ENCODE data around the gene KLHL20.
"Not testable (repeated sequence)": the region's sequence is repeated elsewhere in the genome, so short reads cannot be mapped to it uniquely, and the experiment has no call there.

Gene KLHL20

DNA sequence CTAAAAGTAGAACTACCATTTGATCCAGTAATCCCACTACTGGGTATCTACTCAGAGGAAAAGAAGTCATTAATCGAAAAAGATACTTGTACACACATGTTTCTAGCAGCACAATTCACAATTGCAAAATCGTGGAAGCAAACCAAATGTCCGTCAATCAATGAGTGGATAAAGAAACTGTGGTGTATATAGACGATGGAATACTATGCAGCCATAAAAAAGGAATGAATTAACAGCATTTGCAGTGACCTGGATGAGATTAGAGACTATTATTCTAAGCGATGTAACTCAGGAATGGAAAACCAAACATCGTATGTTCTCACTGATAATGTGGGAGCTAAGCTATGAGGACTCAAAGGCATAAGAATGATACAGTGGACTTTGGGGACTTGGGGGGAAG is 49.5 kb downstream of the KLHL20 start:
- H3K4me3 Mint-ChIP-seq; H3K27me3 Mint-ChIP-seq; H3K9me3 Mint-ChIP-seq; ATAC-seq (replicated peaks); H3K27ac Mint-ChIP-seq; DNase-seq: not testable (repeated sequence)
- H3K36me3 Mint-ChIP-seq (ENCODE audit: insufficient read depth) = peaks cover 22% of the 10 kb centered on the region
- peaks cover 2 to 11% of the 10 kb centered on the region in 2 donors for H3K4me1 Mint-ChIP-seq (ENCODE audit: low read depth in 2 of 2)

DNA sequence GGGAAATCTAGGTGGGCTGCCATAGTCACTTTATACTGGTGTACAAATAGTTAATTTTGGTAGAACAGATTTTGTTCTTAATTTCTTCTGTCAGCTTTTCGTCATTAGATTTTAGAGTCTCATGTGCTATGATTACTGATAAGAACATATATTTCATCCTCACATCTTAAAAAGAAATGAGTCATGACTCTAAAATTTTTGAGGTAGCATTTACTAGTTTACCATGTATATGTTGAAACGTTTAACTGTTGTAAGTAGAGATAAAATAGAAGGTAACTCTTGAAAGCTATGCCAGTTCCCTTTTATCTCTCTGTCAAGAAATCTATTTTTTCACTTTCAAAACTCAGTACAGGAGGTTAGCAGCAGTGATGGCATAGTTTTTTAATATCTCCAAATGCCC is 53.4 kb downstream of the KLHL20 start:
- Mint-ChIP-seq H3K27ac (peak overlapping the region in 1 of 2 donors; percentile 13), H3K36me3 (ENCODE audit: insufficient read depth) (peaks cover 12% of the 10 kb centered on the region)
- no peak for ATAC-seq (replicated peaks)

DNA sequence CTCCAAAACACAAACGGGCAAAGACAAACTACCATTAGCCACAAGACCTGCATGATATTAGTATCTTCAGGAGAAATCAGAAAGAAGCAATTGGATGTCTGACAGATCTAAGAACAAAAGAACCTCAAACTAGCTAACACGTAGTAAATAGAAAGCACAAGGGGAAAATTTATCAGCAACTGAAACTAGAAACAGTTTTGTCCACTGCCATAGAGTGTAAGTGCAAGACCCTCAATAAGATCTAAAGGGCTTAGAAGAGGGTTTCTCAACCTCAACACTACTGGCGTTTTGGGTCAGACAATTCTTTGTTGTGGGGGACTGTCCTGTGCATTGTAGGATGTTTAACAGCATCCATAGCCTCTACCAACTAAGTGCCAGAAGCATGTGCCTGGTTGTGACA is 54.0 kb downstream of the KLHL20 start:
- Mint-ChIP-seq H3K9me3 (no peaks in the 10 kb centered on the region), H3K4me1 (ENCODE audit: low read depth in 2 of 2) (peaks cover 6 to 13% of the 10 kb centered on the region in 2 donors), H3K27ac (peak overlapping the region; percentile 12 to 80), H3K27me3 (no peaks in the 10 kb centered on the region), H3K4me3 (no peak overlapping the region), H3K36me3 (ENCODE audit: insufficient read depth) (peaks cover 12% of the 10 kb centered on the region)
- DNase-seq = no peak
- ATAC-seq (replicated peaks) = no peak

More for the DNA sequence above, 53.4 kb downstream of the KLHL20 start:
- Mint-ChIP-seq H3K27me3 (no peaks in the 10 kb centered on the region), H3K4me3 (no peak overlapping the region), H3K4me1 (ENCODE audit: low read depth in 2 of 2) (peaks cover 6 to 13% of the 10 kb centered on the region in 2 donors), H3K9me3 (no peaks in the 10 kb centered on the region)
- no peak for DNase-seq

DNA sequence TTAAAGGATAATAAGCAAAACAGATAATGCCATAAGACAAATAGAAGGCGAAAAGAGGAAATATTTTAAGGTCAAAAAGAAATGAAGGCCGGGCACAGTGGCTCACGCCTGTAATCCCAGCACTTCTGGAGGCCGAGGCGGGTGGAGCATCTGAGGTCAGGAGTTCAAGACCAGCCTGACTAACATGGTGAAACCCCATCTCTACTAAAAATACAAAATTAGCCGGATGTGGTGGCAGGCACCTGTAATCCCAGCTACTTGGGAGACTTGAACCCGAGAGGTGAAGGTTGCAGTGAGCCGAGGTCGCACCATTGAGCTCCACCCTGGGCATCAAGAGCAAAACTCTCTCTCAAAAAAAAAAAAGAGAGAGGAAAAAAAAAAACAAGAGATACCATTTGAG is 55.5 kb downstream of the KLHL20 start:
- DNase-seq; H3K27me3 Mint-ChIP-seq; H3K4me3 Mint-ChIP-seq; H3K9me3 Mint-ChIP-seq; ATAC-seq (replicated peaks): not testable (repeated sequence)
- Mint-ChIP-seq H3K36me3 (ENCODE audit: insufficient read depth) (peaks cover 16% of the 10 kb centered on the region), H3K4me1 (ENCODE audit: low read depth in 2 of 2) (peaks cover 6 to 16% of the 10 kb centered on the region in 2 donors), H3K27ac (peak overlapping the region; percentile 65 to 80)

DNA sequence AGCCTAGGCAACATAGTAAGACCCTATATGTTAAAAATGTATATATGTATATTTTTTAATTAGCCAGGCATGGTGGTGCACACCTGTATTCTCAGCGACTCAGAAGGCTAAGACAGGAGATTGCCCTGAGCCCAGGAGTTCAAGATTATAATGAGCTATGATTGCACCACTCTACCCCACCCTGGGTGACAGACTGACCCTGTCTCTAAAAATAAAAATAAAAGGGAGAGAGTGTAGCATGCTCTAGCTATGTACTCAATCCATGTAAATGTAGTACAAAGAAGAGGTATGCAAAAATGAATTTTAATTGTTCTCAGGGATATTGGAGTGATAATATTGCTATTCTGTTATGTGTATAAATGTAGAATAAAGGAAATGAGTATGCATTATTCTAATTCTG is 56.8 kb downstream of the KLHL20 start:
- Mint-ChIP-seq H3K4me3 (no peak overlapping the region), H3K4me1 (ENCODE audit: low read depth in 2 of 2) (peaks cover 6 to 16% of the 10 kb centered on the region in 2 donors), H3K36me3 (ENCODE audit: insufficient read depth) (peaks cover 16% of the 10 kb centered on the region), H3K27me3 (no peaks in the 10 kb centered on the region), H3K9me3 (no peaks in the 10 kb centered on the region), H3K27ac (peak overlapping the region; percentile 11 to 59)
- DNase-seq (no peak), ATAC-seq (replicated peaks) (no peak)

DNA sequence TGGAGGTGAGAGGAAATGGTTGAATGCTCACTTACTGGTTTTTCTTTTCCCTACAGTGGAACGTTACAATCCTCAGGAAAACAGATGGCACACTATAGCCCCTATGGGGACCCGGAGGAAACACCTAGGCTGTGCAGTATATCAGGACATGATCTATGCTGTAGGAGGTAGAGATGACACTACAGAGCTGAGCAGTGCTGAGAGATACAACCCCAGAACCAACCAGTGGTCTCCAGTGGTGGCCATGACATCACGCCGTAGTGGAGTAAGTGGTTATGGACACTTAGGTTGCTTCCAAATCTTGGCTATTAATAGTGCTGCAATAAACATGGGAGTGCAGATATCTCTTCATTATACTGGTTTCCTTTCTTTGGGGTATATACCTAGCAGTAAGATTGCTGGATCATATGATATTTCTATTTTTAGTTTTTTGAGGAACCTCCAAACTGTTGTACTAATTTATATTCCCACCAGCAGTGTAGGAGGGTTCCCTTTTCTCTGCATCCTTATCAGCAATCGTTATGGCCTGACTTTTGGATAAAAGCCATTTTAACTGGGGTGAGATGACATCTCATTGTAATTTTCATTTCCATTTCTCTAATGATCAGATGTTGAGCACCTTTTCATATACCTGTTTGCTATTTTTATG is 60.9 kb downstream of the KLHL20 start:
- H3K27ac Mint-ChIP-seq = peak overlapping the region; percentile 54 to 84
- no peaks in the 10 kb centered on the region for H3K9me3 Mint-ChIP-seq
- H3K4me1 Mint-ChIP-seq (ENCODE audit: low read depth in 2 of 2) = peaks cover 2 to 11% of the 10 kb centered on the region in 2 donors
- ATAC-seq (replicated peaks) (no peak), DNase-seq (no peak)
- no peaks in the 10 kb centered on the region for H3K27me3 Mint-ChIP-seq
- no peak overlapping the region for H3K4me3 Mint-ChIP-seq
- peaks cover 38% of the 10 kb centered on the region for H3K36me3 Mint-ChIP-seq (ENCODE audit: insufficient read depth)

DNA sequence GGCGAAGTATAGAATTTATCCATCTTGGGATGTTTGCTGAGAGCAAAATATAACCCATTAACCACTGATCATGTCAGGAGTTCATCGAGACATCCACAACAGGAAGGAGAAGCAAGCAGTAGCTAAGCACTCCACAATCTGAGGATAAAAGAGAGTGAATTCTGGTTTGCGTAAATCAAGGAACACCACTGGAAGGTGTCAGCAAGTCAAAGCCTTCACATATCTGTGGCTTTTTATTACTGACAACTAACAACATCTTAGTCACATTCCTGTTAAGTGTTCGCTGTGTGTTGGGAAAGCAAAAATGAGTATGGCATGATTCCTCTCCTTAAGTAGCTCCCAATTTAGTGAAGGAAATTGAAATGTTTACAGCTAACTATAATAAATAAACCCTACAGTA is 65.2 kb downstream of the KLHL20 start:
- peaks cover 71% of the 10 kb centered on the region for H3K36me3 Mint-ChIP-seq (ENCODE audit: insufficient read depth)

DNA sequence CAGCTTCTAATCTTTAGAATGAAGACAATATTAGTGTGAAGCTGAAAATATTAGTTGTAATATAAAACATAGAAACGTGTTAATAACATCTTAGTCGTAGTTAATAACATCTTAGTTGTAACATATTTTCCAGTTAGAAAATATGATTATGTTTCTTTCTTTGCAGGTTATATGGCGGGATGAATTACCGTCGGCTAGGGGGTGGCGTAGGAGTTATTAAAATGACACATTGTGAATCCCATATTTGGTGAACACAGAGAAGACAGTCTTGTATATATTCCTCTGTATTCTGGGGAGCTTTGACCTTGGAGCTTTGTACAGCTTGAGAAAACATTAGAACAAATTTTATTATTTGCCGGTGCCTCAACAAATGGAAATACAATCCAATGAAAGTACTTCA is 70.2 kb downstream of the KLHL20 start:
- H3K36me3 Mint-ChIP-seq (ENCODE audit: insufficient read depth) = peaks cover 63% of the 10 kb centered on the region
- peak overlapping the region in 1 of 2 donors; percentile 29 for H3K27ac Mint-ChIP-seq
- H3K9me3 Mint-ChIP-seq = no peaks in the 10 kb centered on the region

More for the DNA sequence above, 65.2 kb downstream of the KLHL20 start:
- Mint-ChIP-seq H3K27ac (no peak overlapping the region), H3K4me1 (ENCODE audit: low read depth in 2 of 2) (peaks cover 2 to 11% of the 10 kb centered on the region in 2 donors), H3K4me3 (no peak overlapping the region), H3K9me3 (no peaks in the 10 kb centered on the region), H3K27me3 (no peaks in the 10 kb centered on the region)
- ATAC-seq (replicated peaks) = no peak
- no peak for DNase-seq

DNA sequence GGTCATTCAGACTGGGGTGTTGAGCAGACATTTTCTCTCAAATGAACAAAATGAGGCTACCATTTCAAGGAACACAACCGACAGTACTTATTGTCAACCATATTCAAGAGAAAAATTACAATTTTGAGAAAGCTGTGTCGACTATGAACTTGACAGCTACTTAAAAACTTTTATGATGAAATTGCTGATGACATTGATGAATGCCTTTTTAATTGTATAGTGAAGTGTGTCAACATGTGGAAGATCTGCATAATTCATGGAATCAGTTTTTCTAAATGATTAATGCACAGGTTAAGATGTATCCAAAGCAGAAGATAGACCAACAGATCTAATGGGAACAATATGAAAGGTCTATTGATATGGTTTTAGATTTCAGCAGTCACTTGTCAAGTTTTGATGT is 75.1 kb downstream of the KLHL20 start:
- Mint-ChIP-seq H3K9me3 (no peaks in the 10 kb centered on the region), H3K27me3 (no peaks in the 10 kb centered on the region), H3K4me1 (ENCODE audit: low read depth in 2 of 2) (no peaks in the 10 kb centered on the region), H3K36me3 (ENCODE audit: insufficient read depth) (peaks cover 32% of the 10 kb centered on the region), H3K27ac (peak overlapping the region in 1 of 2 donors; percentile 49), H3K4me3 (no peak overlapping the region)
- DNase-seq = no peak
- ATAC-seq (replicated peaks) = no peak

More for the DNA sequence above, 70.2 kb downstream of the KLHL20 start:
- Mint-ChIP-seq H3K4me1 (ENCODE audit: low read depth in 2 of 2) (no peaks in the 10 kb centered on the region), H3K4me3 (no peak overlapping the region), H3K27me3 (no peaks in the 10 kb centered on the region)
- ATAC-seq (replicated peaks) = no peak
- no peak for DNase-seq

DNA sequence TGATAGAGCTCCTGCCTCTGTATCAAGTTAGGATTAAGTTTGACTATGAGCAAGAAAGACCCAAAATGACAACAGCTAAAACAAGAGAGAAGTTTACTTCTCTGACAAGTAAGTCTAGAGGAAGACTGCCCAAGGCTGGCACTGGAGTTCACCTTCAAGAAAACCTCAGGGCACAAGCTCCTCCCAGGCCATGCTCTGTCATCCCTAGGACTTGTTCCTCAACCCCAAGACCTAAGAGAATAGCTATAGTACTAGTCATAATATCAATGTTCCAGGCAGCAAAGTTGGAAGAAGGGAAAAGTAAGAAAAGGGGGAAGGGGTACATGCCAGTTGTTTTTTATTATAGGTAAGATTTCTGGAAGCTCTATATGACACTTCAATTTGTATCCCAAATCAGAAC is 83.3 kb downstream of the KLHL20 start:
- no peak for DNase-seq
- peak overlapping the region in 1 of 2 donors; percentile 54 for H3K27ac Mint-ChIP-seq
- no peaks in the 10 kb centered on the region for H3K4me1 Mint-ChIP-seq (ENCODE audit: low read depth in 2 of 2)
- ATAC-seq (replicated peaks) = no peak
- H3K36me3 Mint-ChIP-seq (ENCODE audit: insufficient read depth) = peaks cover 11% of the 10 kb centered on the region
- no peak overlapping the region for H3K4me3 Mint-ChIP-seq
- no peaks in the 10 kb centered on the region for H3K27me3 Mint-ChIP-seq
- H3K9me3 Mint-ChIP-seq = no peaks in the 10 kb centered on the region

DNA sequence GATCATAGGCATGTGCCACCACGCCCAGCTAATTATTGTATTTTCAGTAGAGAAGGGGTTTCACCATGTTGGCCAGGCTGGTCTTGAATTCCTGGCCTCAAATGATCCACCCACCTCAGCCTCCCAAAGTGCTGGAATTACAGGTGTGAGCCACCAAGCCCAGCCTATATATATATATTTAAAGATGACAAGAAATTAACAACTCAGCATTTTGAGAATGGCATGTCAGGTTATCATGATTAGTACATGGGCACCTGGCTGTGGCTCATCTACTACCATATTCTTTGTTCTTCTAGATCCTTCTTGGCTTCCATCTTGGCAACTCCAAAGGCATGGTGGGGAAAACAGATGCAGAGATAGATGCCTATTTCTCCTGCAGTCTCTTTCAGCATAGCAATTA is 85.2 kb downstream of the KLHL20 start:
- ATAC-seq (replicated peaks); H3K9me3 Mint-ChIP-seq; H3K4me1 Mint-ChIP-seq (ENCODE audit: low read depth in 2 of 2); H3K4me3 Mint-ChIP-seq; H3K27me3 Mint-ChIP-seq; DNase-seq: not testable (repeated sequence)
- Mint-ChIP-seq H3K36me3 (ENCODE audit: insufficient read depth) (peaks cover 11% of the 10 kb centered on the region), H3K27ac (peak overlapping the region in 1 of 2 donors; percentile 55)

DNA sequence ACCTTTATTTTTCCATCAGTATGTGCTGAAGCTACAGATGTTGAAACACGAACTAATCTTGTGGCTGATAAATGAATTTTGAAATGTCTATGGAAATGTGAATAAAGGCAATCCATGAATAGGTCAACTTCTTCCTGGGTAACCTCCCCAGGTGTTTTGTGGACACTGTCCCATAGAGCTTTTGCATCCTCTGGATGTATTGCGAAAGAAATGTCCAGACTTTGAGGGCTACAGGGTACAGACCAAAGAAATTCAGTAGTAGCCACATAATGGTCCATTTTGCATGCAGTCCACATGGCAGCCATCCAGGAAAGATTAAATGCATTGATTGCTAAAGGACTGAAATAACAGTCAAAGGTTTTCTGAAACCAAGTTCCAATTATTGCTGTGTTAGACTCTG is 88.2 kb downstream of the KLHL20 start:
- Mint-ChIP-seq H3K4me1 (ENCODE audit: low read depth in 2 of 2) (no peaks in the 10 kb centered on the region), H3K4me3 (no peak overlapping the region), H3K27me3 (no peaks in the 10 kb centered on the region), H3K36me3 (ENCODE audit: insufficient read depth) (peaks cover 20% of the 10 kb centered on the region), H3K9me3 (no peaks in the 10 kb centered on the region), H3K27ac (no peak overlapping the region)
- DNase-seq (no peak), ATAC-seq (replicated peaks) (no peak)

DNA sequence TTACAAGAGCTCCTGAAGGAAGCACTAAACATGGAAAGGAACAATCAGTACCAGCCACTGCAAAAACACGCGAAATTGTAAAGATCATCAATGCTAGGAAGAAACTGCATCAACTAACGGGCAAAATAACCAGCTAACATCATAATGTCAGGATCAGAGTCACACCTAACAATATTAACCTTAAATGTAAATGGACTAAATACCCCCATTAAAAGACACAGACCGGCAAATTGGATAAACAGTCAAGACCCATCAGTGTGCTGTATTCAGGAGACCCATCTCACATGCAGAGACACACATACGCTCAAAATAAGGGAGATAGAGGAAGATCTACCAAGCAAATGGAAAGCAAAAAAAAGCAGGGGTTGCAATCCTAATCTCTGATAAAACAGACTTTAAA is 98.9 kb downstream of the KLHL20 start:
- not testable (repeated sequence) for H3K4me3 Mint-ChIP-seq; H3K9me3 Mint-ChIP-seq; H3K27me3 Mint-ChIP-seq; H3K27ac Mint-ChIP-seq; DNase-seq; ATAC-seq (replicated peaks)
- Mint-ChIP-seq H3K4me1 (ENCODE audit: low read depth in 2 of 2) (peaks cover 26 to 28% of the 10 kb centered on the region in 2 donors), H3K36me3 (ENCODE audit: insufficient read depth) (peaks cover 14% of the 10 kb centered on the region)

DNA sequence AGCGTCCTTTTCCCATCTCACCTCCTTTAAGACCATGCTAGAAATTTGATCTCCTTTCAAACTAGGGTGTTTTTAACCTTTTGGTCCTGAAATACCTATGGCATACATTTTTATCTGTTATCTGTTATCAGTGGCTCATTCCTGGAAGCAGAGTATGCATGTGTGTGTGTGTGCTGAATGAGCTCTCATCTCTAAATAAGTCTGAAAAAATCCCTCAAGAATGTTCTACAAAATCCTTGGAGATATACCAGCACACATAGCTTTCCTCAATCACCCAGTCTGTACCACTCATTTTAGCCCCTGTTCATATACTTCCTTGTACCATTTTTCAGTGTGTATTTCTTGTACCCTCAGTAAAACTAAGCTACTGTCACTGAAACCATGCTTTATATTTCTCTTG is 103.7 kb downstream of the KLHL20 start:
- H3K4me1 Mint-ChIP-seq (ENCODE audit: low read depth in 2 of 2) = peaks cover 33 to 37% of the 10 kb centered on the region in 2 donors
- DNase-seq (no peak), ATAC-seq (replicated peaks) (no peak)
- no peaks in the 10 kb centered on the region for H3K27me3 Mint-ChIP-seq
- H3K27ac Mint-ChIP-seq = no peak overlapping the region
- no peaks in the 10 kb centered on the region for H3K9me3 Mint-ChIP-seq
- no peak overlapping the region for H3K4me3 Mint-ChIP-seq
- H3K36me3 Mint-ChIP-seq (ENCODE audit: insufficient read depth) = peaks cover 2% of the 10 kb centered on the region

All from effector memory CD8-positive, alpha-beta T cell (primary cell).